ENCODE results near the gene TMEM145. TPM values are rescaled to one million over a fixed set of nuclear protein-coding genes. Genes with fewer than 3 reads are reported as not detected.

TMEM145 gene
- total and polyA plus RNA-seq, 2 donors from 2014 or later = not detected

DNA sequence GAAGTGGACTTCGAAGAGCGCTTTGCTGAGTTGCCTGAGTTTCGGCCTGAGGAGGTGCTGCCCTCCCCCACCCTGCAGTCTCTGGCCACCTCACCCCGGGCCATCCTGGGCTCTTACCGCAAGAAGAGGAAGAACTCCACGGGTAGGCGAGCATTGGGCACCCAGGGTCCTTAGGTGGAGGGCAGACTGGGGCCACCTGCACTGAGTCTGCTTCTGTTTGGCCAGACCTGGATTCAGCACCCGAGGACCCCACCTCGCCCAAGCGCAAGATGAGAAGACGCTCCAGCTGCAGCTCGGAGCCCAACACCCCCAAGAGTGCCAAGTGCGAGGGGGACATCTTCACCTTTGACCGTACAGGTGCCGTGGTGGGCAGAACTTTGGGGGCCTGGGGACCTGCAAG, 19.2 kb upstream of the TMEM145 start:
- peak in 1 of 5 donors; percentile 77 for DNase-seq
- TF ChIP-seq, protein P1, sequence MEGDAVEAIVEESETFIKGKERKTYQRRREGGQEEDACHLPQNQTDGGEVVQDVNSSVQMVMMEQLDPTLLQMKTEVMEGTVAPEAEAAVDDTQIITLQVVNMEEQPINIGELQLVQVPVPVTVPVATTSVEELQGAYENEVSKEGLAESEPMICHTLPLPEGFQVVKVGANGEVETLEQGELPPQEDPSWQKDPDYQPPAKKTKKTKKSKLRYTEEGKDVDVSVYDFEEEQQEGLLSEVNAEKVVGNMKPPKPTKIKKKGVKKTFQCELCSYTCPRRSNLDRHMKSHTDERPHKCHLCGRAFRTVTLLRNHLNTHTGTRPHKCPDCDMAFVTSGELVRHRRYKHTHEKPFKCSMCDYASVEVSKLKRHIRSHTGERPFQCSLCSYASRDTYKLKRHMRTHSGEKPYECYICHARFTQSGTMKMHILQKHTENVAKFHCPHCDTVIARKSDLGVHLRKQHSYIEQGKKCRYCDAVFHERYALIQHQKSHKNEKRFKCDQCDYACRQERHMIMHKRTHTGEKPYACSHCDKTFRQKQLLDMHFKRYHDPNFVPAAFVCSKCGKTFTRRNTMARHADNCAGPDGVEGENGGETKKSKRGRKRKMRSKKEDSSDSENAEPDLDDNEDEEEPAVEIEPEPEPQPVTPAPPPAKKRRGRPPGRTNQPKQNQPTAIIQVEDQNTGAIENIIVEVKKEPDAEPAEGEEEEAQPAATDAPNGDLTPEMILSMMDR (IDR thresholded peaks at IDR 0.05; ENCODE audit: borderline replicate concordance, extremely low read depth, insufficient read depth) = no peak
- peaks cover 0 to 18% (median under 1%) of the 10 kb centered on the region in 3 donors for H3K36me3 ChIP-seq (ENCODE audit: control insufficient read depth in 2 of 3, insufficient read depth in 3 of 3, low read length in 3 of 3)

DNA sequence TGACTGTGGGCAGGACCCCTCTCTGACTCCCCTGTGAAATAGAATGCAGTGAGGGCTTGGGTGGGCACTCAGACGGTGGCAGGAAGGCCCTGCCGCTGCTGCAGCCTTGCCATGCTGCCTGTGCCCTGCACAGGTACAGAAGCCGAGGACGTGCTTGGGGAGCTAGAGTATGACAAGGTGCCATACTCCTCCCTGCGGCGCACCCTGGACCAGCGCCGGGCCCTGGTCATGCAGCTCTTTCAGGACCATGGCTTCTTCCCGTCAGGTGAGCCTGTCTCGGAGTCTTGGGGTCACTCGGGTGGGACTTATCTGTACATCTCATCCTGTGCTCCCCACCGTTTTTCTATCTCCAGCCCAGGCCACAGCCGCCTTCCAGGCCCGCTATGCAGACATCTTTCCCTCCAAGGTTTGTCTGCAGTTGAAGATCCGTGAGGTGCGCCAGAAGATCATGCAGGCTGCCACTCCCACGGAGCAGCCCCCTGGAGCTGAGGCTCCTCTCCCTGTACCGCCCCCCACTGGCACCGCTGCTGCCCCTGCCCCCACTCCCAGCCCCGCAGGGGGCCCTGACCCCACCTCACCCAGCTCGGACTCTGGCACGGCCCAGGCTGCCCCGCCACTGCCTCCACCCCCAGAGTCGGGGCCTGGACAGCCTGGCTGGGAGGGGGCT, 18.5 kb upstream of the TMEM145 start:
- DNase-seq (peak in 1 of 5 donors; percentile 69), FAIRE-seq (no peak)
- Histone ChIP-seq H3K36me3 (ENCODE audit: control insufficient read depth in 2 of 3, insufficient read depth in 3 of 3, low read length in 3 of 3) (peaks cover 0 to 11% (median 0%) of the 10 kb centered on the region in 3 donors), H3K4me1 (ENCODE audit: control insufficient read depth in 2 of 3, insufficient read depth in 2 of 3, low read depth in 1 of 3, low read length in 3 of 3) (peaks cover 0 to 4% (median 0%) of the 10 kb centered on the region in 3 donors), H3K9me3 (ENCODE audit: control insufficient read depth in 2 of 3, insufficient read depth in 1 of 3, low read length in 3 of 3) (no peaks in the 10 kb centered on the region), H3K27ac (ENCODE audit: low read depth in 2 of 2, low read length in 2 of 2) (no peak overlapping the region), H3K9ac (ENCODE audit: low read length in 3 of 3) (no peak overlapping the region), H3K4me3 (ENCODE audit: low read length in 3 of 3) (no peak overlapping the region), H3K27me3 (ENCODE audit: control insufficient read depth, insufficient read depth, low read length) (no peaks in the 10 kb centered on the region)
- TF ChIP-seq, protein P1 (IDR thresholded peaks at IDR 0.05; ENCODE audit: borderline replicate concordance, extremely low read depth, insufficient read depth) = no peak
- intact Hi-C loops (cut with DNase I) = no loop called here

More for the DNA sequence above, 19.2 kb upstream of the TMEM145 start:
- intact Hi-C loops (cut with DNase I) = no loop called here
- Histone ChIP-seq H3K9me3 (ENCODE audit: control insufficient read depth in 2 of 3, insufficient read depth in 1 of 3, low read length in 3 of 3) (no peaks in the 10 kb centered on the region), H3K27ac (ENCODE audit: low read depth in 2 of 2, low read length in 2 of 2) (no peak overlapping the region), H3K9ac (ENCODE audit: low read length in 3 of 3) (no peak overlapping the region), H3K4me3 (ENCODE audit: low read length in 3 of 3) (no peak overlapping the region), H3K4me1 (ENCODE audit: control insufficient read depth in 2 of 3, insufficient read depth in 2 of 3, low read depth in 1 of 3, low read length in 3 of 3) (peaks cover 0 to 4% (median 0%) of the 10 kb centered on the region in 3 donors), H3K27me3 (ENCODE audit: control insufficient read depth, insufficient read depth, low read length) (no peaks in the 10 kb centered on the region)
- no peak for FAIRE-seq

DNA sequence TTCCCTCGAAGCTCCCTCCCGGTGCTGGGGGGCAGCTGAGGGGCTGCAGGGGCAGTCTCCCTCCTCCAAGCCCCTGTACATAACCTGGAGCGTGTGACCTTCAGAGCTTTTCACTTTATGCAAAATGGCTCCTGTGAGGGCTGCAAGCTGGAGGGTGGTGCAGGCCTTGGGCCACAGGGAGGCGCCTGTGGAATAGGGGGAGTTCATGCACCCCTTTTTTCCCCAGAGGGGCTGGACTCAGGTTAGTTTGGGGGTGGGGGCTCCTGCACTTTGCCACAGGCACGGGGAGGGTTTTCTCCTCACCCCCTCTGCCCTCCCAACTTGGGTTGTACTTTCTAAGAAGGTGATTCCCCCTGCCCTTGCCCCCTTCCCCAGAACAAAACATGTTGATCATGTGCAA, 17.8 kb upstream of the TMEM145 start:
- H3K36me3 ChIP-seq (ENCODE audit: control insufficient read depth in 2 of 3, insufficient read depth in 3 of 3, low read length in 3 of 3) = peaks cover 0 to 6% (median 0%) of the 10 kb centered on the region in 3 donors
- TF ChIP-seq, protein P1 (IDR thresholded peaks at IDR 0.05; ENCODE audit: borderline replicate concordance, extremely low read depth, insufficient read depth) = no peak
- FAIRE-seq (no peak), DNase-seq (no peak)
- no peaks in the 10 kb centered on the region for H3K27me3 ChIP-seq (ENCODE audit: control insufficient read depth, insufficient read depth, low read length)
- intact Hi-C loops (cut with DNase I) = no loop called here
- H3K4me3 ChIP-seq (ENCODE audit: low read length in 3 of 3) = no peak overlapping the region
- H3K9ac ChIP-seq (ENCODE audit: low read length in 3 of 3) = peak overlapping the region in 1 of 3 donors; percentile 13
- no peak overlapping the region for H3K27ac ChIP-seq (ENCODE audit: low read depth in 2 of 2, low read length in 2 of 2)
- H3K4me1 ChIP-seq (ENCODE audit: control insufficient read depth in 2 of 3, insufficient read depth in 2 of 3, low read depth in 1 of 3, low read length in 3 of 3) = peaks cover 0 to 4% (median 0%) of the 10 kb centered on the region in 3 donors
- no peaks in the 10 kb centered on the region for H3K9me3 ChIP-seq (ENCODE audit: control insufficient read depth in 2 of 3, insufficient read depth in 1 of 3, low read length in 3 of 3)

Measured in kidney (tissue), 14 donors.